IMR-90 (cell line): ENCODE data around the gene MYBPH. TPM values are rescaled to one million over a fixed set of nuclear protein-coding genes. Genes with fewer than 3 reads are reported as not detected.

Experiments
- ATAC-seq: fragments of 200-7000 bp; cut with Tn5 transposase; 2 replicates; pipeline ENCODE4 v1.9.1; 2020; ENCODE audit warnings: low read depth, mild to moderate bottlenecking, moderate library complexity
- BruUV-seq: library from RNA; stranded (reverse); fragments of 400-500 nt; replicated peaks from 2 replicates; lab custom pipeline; 2021; lab: Mats Ljungman, UMichigan
- CTCF ChIA-PET: fragments of 300-600 bp; formaldehyde crosslinking; extraction: SDS; loops from one replicate; lab custom pipeline; 2021; ENCODE audit warnings: antibody characterized with exemption; lab: Yijun Ruan, JAX
- POLR2A ChIA-PET: fragments of 300-600 bp; sonication (Branson Sonifier 250); formaldehyde crosslinking; loops from one replicate; lab custom pipeline; 2022; ENCODE audit warnings: antibody characterized with exemption; ENCODE audit not compliant: unreplicated experiment; lab: Charles Lee
- DNase-seq: peaks from one replicate; pipeline ENCODE4 v3.0.0; 2013
- H2AFZ ChIP-seq: replicated peaks from 2 replicates; pipeline ENCODE3; 2013; ENCODE audit warnings: low read length, mild to moderate bottlenecking; ENCODE audit not compliant: poor library complexity
- H2AK5ac ChIP-seq: 2 replicates; pipeline ENCODE4 v1.6.1; 2013; ENCODE audit warnings: low read depth, low read length, inconsistent platforms
- H2AK9ac ChIP-seq: replicated peaks from 2 replicates; pipeline ENCODE3; 2013; ENCODE audit warnings: mild to moderate bottlenecking, low read depth, low read length, moderate library complexity; ENCODE audit not compliant: poor library complexity
- H2BK120ac ChIP-seq: 2 replicates; pipeline ENCODE4 v1.6.1; 2013; ENCODE audit warnings: low read depth, low read length, inconsistent platforms
- H2BK15ac ChIP-seq: 3 replicates; pipeline ENCODE4 v1.6.1; 2013; ENCODE audit warnings: low read depth, low read length, inconsistent platforms
- H2BK20ac ChIP-seq: 2 replicates; pipeline ENCODE4 v1.6.1; 2013; ENCODE audit warnings: low read depth, mild to moderate bottlenecking, inconsistent platforms, low read length, moderate library complexity
- H2BK5ac ChIP-seq: 2 replicates; pipeline ENCODE4 v1.6.1; 2013; ENCODE audit warnings: mild to moderate bottlenecking, low read depth, low read length, inconsistent platforms; ENCODE audit not compliant: poor library complexity, severe bottlenecking
- H3K14ac ChIP-seq: replicated peaks from 2 replicates; pipeline ENCODE4 v1.6.1; 2013; ENCODE audit warnings: low read depth, low read length, inconsistent platforms
- H3K18ac ChIP-seq: 2 replicates; pipeline ENCODE4 v1.6.1; 2013; ENCODE audit warnings: low read depth, low read length, control low read depth
- H3K23ac ChIP-seq: 2 replicates; pipeline ENCODE4 v1.6.1; 2013; ENCODE audit warnings: low read depth, low read length, inconsistent platforms
- H3K27ac ChIP-seq: 2 replicates; pipeline ENCODE4 v1.5.1; 2013; ENCODE audit warnings: mild to moderate bottlenecking, control low read depth, low read length; ENCODE audit not compliant: insufficient read depth
- H3K27me3 ChIP-seq: 2 replicates; pipeline ENCODE4 v1.6.1; 2013; ENCODE audit warnings: low read length; ENCODE audit not compliant: control insufficient read depth, insufficient read depth
- H3K36me3 ChIP-seq: 2 replicates; pipeline ENCODE4 v1.6.1; 2013; ENCODE audit warnings: low read length, mixed read lengths; ENCODE audit not compliant: control insufficient read depth, insufficient read depth
- H3K4ac ChIP-seq: 2 replicates; pipeline ENCODE4 v1.6.1; 2013; ENCODE audit warnings: low read depth, low read length, inconsistent platforms
- H3K4me1 ChIP-seq: 2 replicates; pipeline ENCODE4 v1.6.1; 2013; ENCODE audit warnings: low read length, mixed read lengths; ENCODE audit not compliant: control insufficient read depth, insufficient read depth
- H3K4me2 ChIP-seq: 2 replicates; pipeline ENCODE4 v1.6.1; 2013; ENCODE audit warnings: low read depth, mild to moderate bottlenecking, control low read depth, low read length, moderate library complexity
- H3K4me3 ChIP-seq: 2 replicates; pipeline ENCODE4 v1.5.1; 2013; ENCODE audit warnings: low read depth, mild to moderate bottlenecking, control low read depth, low read length, moderate library complexity; ENCODE audit not compliant: insufficient read depth
- H3K56ac ChIP-seq: 2 replicates; pipeline ENCODE4 v1.6.1; 2013; ENCODE audit warnings: low read length, inconsistent platforms; ENCODE audit not compliant: insufficient read depth; ENCODE audit errors: extremely low read depth
- H3K79me1 ChIP-seq, 2 experiments: 2 replicates each; pipeline ENCODE4 v1.6.1; 2013; ENCODE audit warnings: low read length in 2 of 2, inconsistent platforms in 1 of 2, low read depth in 1 of 2
- H3K9ac ChIP-seq: 2 replicates; pipeline ENCODE4 v1.6.1; 2013; ENCODE audit warnings: low read depth, low read length, control low read depth
- H3K9me1 ChIP-seq: 2 replicates; pipeline ENCODE4 v1.6.1; 2013; ENCODE audit warnings: low read length, inconsistent platforms; ENCODE audit not compliant: insufficient read depth
- H3K9me3 ChIP-seq: 2 replicates; pipeline ENCODE4 v1.6.1; 2013; ENCODE audit warnings: low read length; ENCODE audit not compliant: control insufficient read depth, insufficient read depth
- H4K20me1 ChIP-seq: 2 replicates; pipeline ENCODE4 v1.6.1; 2013; ENCODE audit warnings: low read length, inconsistent platforms; ENCODE audit not compliant: insufficient read depth
- H4K5ac ChIP-seq: 2 replicates; pipeline ENCODE4 v1.6.1; 2013; ENCODE audit warnings: mild to moderate bottlenecking, low read depth, low read length, control low read depth
- H4K8ac ChIP-seq, 2 experiments: 2 replicates each; pipeline ENCODE4 v1.6.1; 2013; ENCODE audit warnings: low read depth in 2 of 2, low read length in 2 of 2, control low read depth in 1 of 2, inconsistent platforms in 1 of 2
- H4K91ac ChIP-seq: 2 replicates; pipeline ENCODE4 v1.6.1; 2013; ENCODE audit warnings: low read depth, low read length, inconsistent platforms; ENCODE audit not compliant: insufficient read depth
- BHLHE40 ChIP-seq: fragments of 150-350 bp; IDR thresholded peaks from 2 replicates; pipeline ENCODE4 v1.6.1; 2016; ENCODE audit warnings: mild to moderate bottlenecking, low read depth, low read length
- CEBPB ChIP-seq: IDR thresholded peaks from 2 replicates; pipeline ENCODE4 v1.6.1; 2012; ENCODE audit warnings: low read depth, low read length, improper control_type of control experiment
- CHD1 ChIP-seq: IDR thresholded peaks from 2 replicates; pipeline ENCODE4 v1.6.1; 2012; ENCODE audit warnings: low read depth, low read length, improper control_type of control experiment
- FOS ChIP-seq: fragments of 150-350 bp; IDR thresholded peaks from 2 replicates; pipeline ENCODE4 v1.6.1; 2016; ENCODE audit warnings: low read depth, low read length
- MAFK ChIP-seq: IDR thresholded peaks from 2 replicates; pipeline ENCODE4 v1.6.1; 2012; ENCODE audit warnings: low read depth, low read length, improper control_type of control experiment
- MAZ ChIP-seq: IDR thresholded peaks from 2 replicates; pipeline ENCODE4 v1.6.1; 2012; ENCODE audit warnings: low read depth, mild to moderate bottlenecking, low read length, improper control_type of control experiment, moderate library complexity, borderline replicate concordance
- MXI1 ChIP-seq: IDR thresholded peaks from 2 replicates; pipeline ENCODE4 v1.6.1; 2012; ENCODE audit warnings: low read depth, mild to moderate bottlenecking, low read length, moderate library complexity, borderline replicate concordance
- NFE2L2 ChIP-seq: fragments of 150-350 bp; IDR thresholded peaks from 2 replicates; pipeline ENCODE4 v1.6.1; 2016; ENCODE audit warnings: low read depth, mild to moderate bottlenecking, low read length
- POLR2A ChIP-seq: IDR thresholded peaks from 2 replicates; pipeline ENCODE4 v1.6.1; 2012; ENCODE audit warnings: mild to moderate bottlenecking, low read depth, low read length
- RAD21 ChIP-seq: IDR thresholded peaks from 2 replicates; pipeline ENCODE4 v1.6.1; 2012; ENCODE audit warnings: low read length, improper control_type of control experiment
- RCOR1 ChIP-seq: IDR thresholded peaks from 2 replicates; pipeline ENCODE4 v1.6.1; 2012; ENCODE audit warnings: mild to moderate bottlenecking, low read length, improper control_type of control experiment; ENCODE audit not compliant: insufficient replicate concordance
- RFX5 ChIP-seq: IDR thresholded peaks from 2 replicates; pipeline ENCODE4 v1.8.0; 2012; ENCODE audit warnings: low read depth, mild to moderate bottlenecking, low read length, moderate library complexity
- SMC3 ChIP-seq: fragments of 150-350 bp; IDR thresholded peaks from 2 replicates; pipeline ENCODE4 v1.6.1; 2016; ENCODE audit warnings: low read depth, mild to moderate bottlenecking, antibody characterized with exemption, low read length, moderate library complexity
- WGBS, 2 experiments: methylation state at CpG; one replicate each; pipeline versions ENCODE4 v1.1.5 to v1.1.7; 2013; ENCODE audit warnings: missing lambda C conversion rate in 2 of 2; ENCODE audit not compliant: insufficient read length in 1 of 2; ENCODE audit errors: extremely low coverage in 2 of 2; 5-methylcytosine and 5-hydroxymethylcytosine counted together
- dilution Hi-C: fragments of 300-500 bp; cut with HindIII; formaldehyde crosslinking; loops from one replicate; pipeline ENCODE4 v1.14.3; 2018; ENCODE audit warnings: low sequenced_read_pairs; ENCODE audit not compliant: unreplicated experiment
- in situ Hi-C: fragments of 300-500 bp; cut with MboI; formaldehyde crosslinking; loops from 3 replicates; pipeline ENCODE4 v1.14.3; 2019; ENCODE audit warnings: low sequenced_read_pairs, inconsistent platforms, mixed read lengths
- intact Hi-C: fragments of 100-400 bp; cut with micrococcal nuclease; formaldehyde crosslinking; loops from 2 replicates; pipeline ENCODE4 v1.10.0; 2022
- polyA plus RNA-seq, 3 experiments: library from polyadenylated mRNA; depleted of rRNA; stranded (reverse); fragments of >200 nt; gene quantifications; 2 replicates each; pipeline ENCODE4 v1.2.3, GENCODE V29; 2012; ENCODE audit warnings: low replicate concordance in 1 of 3
- total RNA-seq: library from RNA; depleted of rRNA; stranded (reverse); fragments of >200 nt; gene quantifications from 2 replicates; pipeline ENCODE4 v1.2.3, GENCODE V29; 2012
- TF ChIP-seq, protein P1 (sequence below): fragments of 150-350 bp; IDR thresholded peaks from 2 replicates; pipeline ENCODE4 v1.6.1; 2016; ENCODE audit warnings: low read depth, mild to moderate bottlenecking, low read length, moderate library complexity, borderline replicate concordance
- TF ChIP-seq, protein P2 (sequence below): conservative IDR thresholded peaks from 2 replicates; pipeline ENCODE4 v1.5.1; 2012; ENCODE audit warnings: mild to moderate bottlenecking, low read depth, low read length, improper control_type of control experiment
- TF ChIP-seq, protein P3 (sequence below): fragments of 150-350 bp; IDR thresholded peaks from 2 replicates; pipeline ENCODE4 v1.6.1; 2017; ENCODE audit warnings: mild to moderate bottlenecking, antibody characterized with exemption, low read length, low read depth

MYBPH gene
- total and polyA plus RNA-seq, 2 of the 4 experiments (the other 2 are of a cell fraction) = not detected

DNA sequence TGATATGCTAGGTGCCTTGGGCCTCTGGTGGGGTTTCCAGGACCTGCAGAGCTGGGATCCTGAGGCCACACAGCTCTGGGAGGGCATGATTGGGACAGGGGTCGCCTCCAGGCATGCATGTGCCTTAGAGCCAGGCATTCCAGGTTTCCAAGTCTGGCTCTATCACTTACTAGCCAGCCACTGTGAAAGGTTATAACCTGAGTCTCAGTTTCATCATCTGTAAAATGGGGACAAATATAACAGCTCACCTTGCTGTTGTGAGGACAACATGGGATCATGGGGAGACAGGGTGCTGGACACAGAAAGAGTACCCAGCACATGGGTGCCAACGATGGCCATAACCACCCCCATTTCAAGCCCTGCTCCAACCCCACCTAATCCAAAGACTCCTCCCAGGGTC lies 8.2 kb upstream of the MYBPH start:
- Histone ChIP-seq H4K5ac (no peak overlapping the region), H2BK120ac (no peak overlapping the region), H3K14ac (no peak overlapping the region), H3K79me1 (no peaks in the 10 kb centered on the region), H3K4me2 (no peak overlapping the region), H3K4ac (no peak overlapping the region), H2BK20ac (no peak overlapping the region), H3K4me1 (peaks cover 2% of the 10 kb centered on the region; the same call in 1 of the 2 replicates), H3K9me3 (no peaks in the 10 kb centered on the region), H4K20me1 (no peaks in the 10 kb centered on the region), H3K23ac (no peak overlapping the region), H3K27me3 (peaks cover 16% of the 10 kb centered on the region), H2AK5ac (no peak overlapping the region), H2BK5ac (no peak overlapping the region), H3K36me3 (no peaks in the 10 kb centered on the region), H3K18ac (no peak overlapping the region), H2AK9ac (no peak overlapping the region), H3K9ac (no peak overlapping the region), H4K91ac (no peak overlapping the region), H3K9me1 (no peaks in the 10 kb centered on the region), H2AFZ (no peak overlapping the region), H3K56ac (no peak overlapping the region), H3K27ac (no peak overlapping the region), H4K8ac (no peak overlapping the region), H2BK15ac (no peak overlapping the region), H3K4me3 (no peak overlapping the region)
- intact Hi-C loops (no loop called here), dilution Hi-C loops (no loop called here), in situ Hi-C loops (no loop called here)
- CTCF ChIA-PET = no interaction called here
- no peak for TF ChIP-seq MXI1
- TF ChIP-seq SMC3 = no peak
- TF ChIP-seq, protein P1, sequence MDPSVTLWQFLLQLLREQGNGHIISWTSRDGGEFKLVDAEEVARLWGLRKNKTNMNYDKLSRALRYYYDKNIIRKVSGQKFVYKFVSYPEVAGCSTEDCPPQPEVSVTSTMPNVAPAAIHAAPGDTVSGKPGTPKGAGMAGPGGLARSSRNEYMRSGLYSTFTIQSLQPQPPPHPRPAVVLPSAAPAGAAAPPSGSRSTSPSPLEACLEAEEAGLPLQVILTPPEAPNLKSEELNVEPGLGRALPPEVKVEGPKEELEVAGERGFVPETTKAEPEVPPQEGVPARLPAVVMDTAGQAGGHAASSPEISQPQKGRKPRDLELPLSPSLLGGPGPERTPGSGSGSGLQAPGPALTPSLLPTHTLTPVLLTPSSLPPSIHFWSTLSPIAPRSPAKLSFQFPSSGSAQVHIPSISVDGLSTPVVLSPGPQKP = no peak
- TF ChIP-seq MAFK = no peak
- no peak for TF ChIP-seq POLR2A
- TF ChIP-seq, protein P2, sequence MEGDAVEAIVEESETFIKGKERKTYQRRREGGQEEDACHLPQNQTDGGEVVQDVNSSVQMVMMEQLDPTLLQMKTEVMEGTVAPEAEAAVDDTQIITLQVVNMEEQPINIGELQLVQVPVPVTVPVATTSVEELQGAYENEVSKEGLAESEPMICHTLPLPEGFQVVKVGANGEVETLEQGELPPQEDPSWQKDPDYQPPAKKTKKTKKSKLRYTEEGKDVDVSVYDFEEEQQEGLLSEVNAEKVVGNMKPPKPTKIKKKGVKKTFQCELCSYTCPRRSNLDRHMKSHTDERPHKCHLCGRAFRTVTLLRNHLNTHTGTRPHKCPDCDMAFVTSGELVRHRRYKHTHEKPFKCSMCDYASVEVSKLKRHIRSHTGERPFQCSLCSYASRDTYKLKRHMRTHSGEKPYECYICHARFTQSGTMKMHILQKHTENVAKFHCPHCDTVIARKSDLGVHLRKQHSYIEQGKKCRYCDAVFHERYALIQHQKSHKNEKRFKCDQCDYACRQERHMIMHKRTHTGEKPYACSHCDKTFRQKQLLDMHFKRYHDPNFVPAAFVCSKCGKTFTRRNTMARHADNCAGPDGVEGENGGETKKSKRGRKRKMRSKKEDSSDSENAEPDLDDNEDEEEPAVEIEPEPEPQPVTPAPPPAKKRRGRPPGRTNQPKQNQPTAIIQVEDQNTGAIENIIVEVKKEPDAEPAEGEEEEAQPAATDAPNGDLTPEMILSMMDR = no peak
- no peak for TF ChIP-seq CHD1
- no peak for TF ChIP-seq RFX5
- TF ChIP-seq RAD21 = no peak
- no peak for TF ChIP-seq CEBPB
- no peak for TF ChIP-seq FOS
- no peak for TF ChIP-seq RCOR1
- no peak for TF ChIP-seq MAZ
- TF ChIP-seq, protein P3, sequence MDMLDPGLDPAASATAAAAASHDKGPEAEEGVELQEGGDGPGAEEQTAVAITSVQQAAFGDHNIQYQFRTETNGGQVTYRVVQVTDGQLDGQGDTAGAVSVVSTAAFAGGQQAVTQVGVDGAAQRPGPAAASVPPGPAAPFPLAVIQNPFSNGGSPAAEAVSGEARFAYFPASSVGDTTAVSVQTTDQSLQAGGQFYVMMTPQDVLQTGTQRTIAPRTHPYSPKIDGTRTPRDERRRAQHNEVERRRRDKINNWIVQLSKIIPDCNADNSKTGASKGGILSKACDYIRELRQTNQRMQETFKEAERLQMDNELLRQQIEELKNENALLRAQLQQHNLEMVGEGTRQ = no peak
- TF ChIP-seq NFE2L2 = no peak
- TF ChIP-seq BHLHE40 = no peak
- ATAC-seq (no peak), DNase-seq (no peak)
- POLR2A ChIA-PET = no interaction called here
- no CpG with 5 or more reads among the region's 2 CpGs for WGBS, 2 experiments
- BruUV-seq = no TSS peak
